GM12873 (cell line): ENCODE results near the gene MCCC2.

Experiments
- TF ChIP-seq, protein P1 (sequence below): IDR thresholded peaks from 2 replicates; pipeline ENCODE4 v1.5.1; 2012; ENCODE audit warnings: low read depth, mild to moderate bottlenecking, moderate library complexity, low read length, control low read depth; ENCODE audit not compliant: insufficient read depth; ENCODE audit errors: missing control alignments

The MCCC2 gene

GRCh38 chr5:71582945-71583584 is 4.1 kb upstream of the MCCC2 start:
- TF ChIP-seq, protein P1, sequence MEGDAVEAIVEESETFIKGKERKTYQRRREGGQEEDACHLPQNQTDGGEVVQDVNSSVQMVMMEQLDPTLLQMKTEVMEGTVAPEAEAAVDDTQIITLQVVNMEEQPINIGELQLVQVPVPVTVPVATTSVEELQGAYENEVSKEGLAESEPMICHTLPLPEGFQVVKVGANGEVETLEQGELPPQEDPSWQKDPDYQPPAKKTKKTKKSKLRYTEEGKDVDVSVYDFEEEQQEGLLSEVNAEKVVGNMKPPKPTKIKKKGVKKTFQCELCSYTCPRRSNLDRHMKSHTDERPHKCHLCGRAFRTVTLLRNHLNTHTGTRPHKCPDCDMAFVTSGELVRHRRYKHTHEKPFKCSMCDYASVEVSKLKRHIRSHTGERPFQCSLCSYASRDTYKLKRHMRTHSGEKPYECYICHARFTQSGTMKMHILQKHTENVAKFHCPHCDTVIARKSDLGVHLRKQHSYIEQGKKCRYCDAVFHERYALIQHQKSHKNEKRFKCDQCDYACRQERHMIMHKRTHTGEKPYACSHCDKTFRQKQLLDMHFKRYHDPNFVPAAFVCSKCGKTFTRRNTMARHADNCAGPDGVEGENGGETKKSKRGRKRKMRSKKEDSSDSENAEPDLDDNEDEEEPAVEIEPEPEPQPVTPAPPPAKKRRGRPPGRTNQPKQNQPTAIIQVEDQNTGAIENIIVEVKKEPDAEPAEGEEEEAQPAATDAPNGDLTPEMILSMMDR: no peak

- TF ChIP-seq, protein P1: no peak
Measured at GRCh38 chr5:71586052-71586940, 844 bp upstream of the MCCC2 start.

- TF ChIP-seq, protein P1: no peak
Measured at GRCh38 chr5:71587766-71588532, 809 bp downstream of the MCCC2 start.

DNA sequence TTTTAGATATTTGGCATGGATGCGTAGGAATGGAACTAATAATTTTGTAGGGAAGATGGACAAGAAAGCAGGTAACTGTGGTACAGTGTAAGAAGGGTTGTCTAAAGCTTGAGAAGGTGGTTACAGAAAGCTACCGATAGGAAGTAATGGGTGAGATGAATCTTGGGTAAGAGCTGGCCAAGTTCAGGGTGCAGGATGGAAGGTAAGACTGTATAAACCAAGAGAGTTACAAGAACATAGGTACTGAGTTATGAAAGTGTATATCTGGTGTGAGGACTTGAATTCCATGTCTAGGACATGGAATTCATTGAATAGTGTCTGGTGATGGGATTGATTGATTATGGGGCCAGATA is 1.4 kb downstream of the MCCC2 start:
- TF ChIP-seq, protein P1: no peak

GRCh38 chr5:71589903-71590302 is 2.8 kb downstream of the MCCC2 start:
- TF ChIP-seq, protein P1: no peak

DNA sequence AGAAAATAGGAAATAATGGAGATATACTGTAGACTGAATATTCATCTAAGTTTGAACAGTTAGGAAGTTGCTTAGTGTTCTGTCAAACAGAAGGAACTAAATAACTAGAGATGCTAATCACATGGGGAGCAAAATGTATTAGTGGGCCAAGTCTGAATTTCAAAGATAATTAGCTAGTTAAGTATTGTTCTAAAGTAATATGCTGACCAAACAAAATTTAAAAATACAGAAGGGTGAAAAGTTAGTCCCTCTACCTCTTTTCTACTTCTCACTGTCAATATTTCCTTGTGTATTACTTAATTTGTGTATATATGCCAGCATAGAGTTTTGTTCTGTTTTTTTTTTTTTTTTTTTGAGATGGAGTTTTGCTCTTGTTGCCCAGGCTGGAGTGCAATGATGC is 4.0 kb downstream of the MCCC2 start:
- TF ChIP-seq, protein P1: no peak

- TF ChIP-seq, protein P1: no peak
Measured at GRCh38 chr5:71596169-71596568, 9.0 kb downstream of the MCCC2 start.
